ENCODE data around the gene BMAL1.

The BMAL1 gene

GRCh38 chr11:13317293-13318080 lies 39.9 kb downstream of the BMAL1 start:
- no peak for DNase-seq (ENCODE audit: low read depth in 2 of 2)

GRCh38 chr11:13318498-13319295 lies 41.1 kb downstream of the BMAL1 start:
- DNase-seq (ENCODE audit: low read depth in 2 of 2): no peak

GRCh38 chr11:13320688-13321087 lies 43.1 kb downstream of the BMAL1 start:
- no peak for DNase-seq (ENCODE audit: low read depth in 2 of 2)

GRCh38 chr11:13321431-13321830 lies 43.8 kb downstream of the BMAL1 start:
- no peak for DNase-seq (ENCODE audit: low read depth in 2 of 2)

GRCh38 chr11:13324141-13324540 lies 46.6 kb downstream of the BMAL1 start:
- no peak for DNase-seq (ENCODE audit: low read depth in 2 of 2)

GRCh38 chr11:13324709-13325108 lies 47.1 kb downstream of the BMAL1 start:
- DNase-seq (ENCODE audit: low read depth in 2 of 2): no peak

GRCh38 chr11:13327421-13327820 lies 49.8 kb downstream of the BMAL1 start:
- no peak for DNase-seq (ENCODE audit: low read depth in 2 of 2)

GRCh38 chr11:13328286-13328685 lies 50.7 kb downstream of the BMAL1 start:
- DNase-seq (ENCODE audit: low read depth in 2 of 2): no peak

- DNase-seq (ENCODE audit: low read depth in 2 of 2): no peak
These were observed 52.2 kb downstream of the BMAL1 start for GRCh38 chr11:13329670-13330356.

- no peak for DNase-seq (ENCODE audit: low read depth in 2 of 2)
These were observed 54.5 kb downstream of the BMAL1 start for GRCh38 chr11:13332124-13332523.

GRCh38 chr11:13333456-13333957 lies 55.9 kb downstream of the BMAL1 start:
- no peak for DNase-seq (ENCODE audit: low read depth in 2 of 2)

- DNase-seq (ENCODE audit: low read depth in 2 of 2): no peak
These were observed 56.6 kb downstream of the BMAL1 start for GRCh38 chr11:13334034-13334786.

- DNase-seq (ENCODE audit: low read depth in 2 of 2): peak; percentile 29 to 66
These were observed 57.7 kb downstream of the BMAL1 start for GRCh38 chr11:13335319-13335718.

- no peak for DNase-seq (ENCODE audit: low read depth in 2 of 2)
These were observed 58.8 kb downstream of the BMAL1 start for GRCh38 chr11:13336246-13336878.

- DNase-seq (ENCODE audit: low read depth in 2 of 2): no peak
These were observed 60.4 kb downstream of the BMAL1 start for GRCh38 chr11:13338019-13338426.

GRCh38 chr11:13338427-13339069 lies 61.0 kb downstream of the BMAL1 start:
- DNase-seq (ENCODE audit: low read depth in 2 of 2): no peak

- DNase-seq (ENCODE audit: low read depth in 2 of 2): no peak
These were observed 61.9 kb downstream of the BMAL1 start for GRCh38 chr11:13339195-13340153.

GRCh38 chr11:13341026-13341425 lies 63.4 kb downstream of the BMAL1 start:
- DNase-seq (ENCODE audit: low read depth in 2 of 2): no peak

- DNase-seq (ENCODE audit: low read depth in 2 of 2): no peak
These were observed 65.5 kb downstream of the BMAL1 start for GRCh38 chr11:13343067-13343466.

Data from stimulated activated CD4-positive, alpha-beta T cell treated with anti-CD3 and anti-CD28 coated beads, Interleukin-12 subunit alpha, Interleukin-12 subunit beta, amount 100 ng/mL, for 24 hours (primary cell).